GM18861 (cell line): ENCODE results near the gene FOSL2.

ENCODE experiments used
- ATAC-seq: cut with Tn5 transposase; IDR thresholded peaks from one replicate; pipeline ENCODE4 v1.9.1; 2021; ENCODE audit not compliant: unreplicated experiment

FOSL2 gene

GRCh38 chr2:28447943-28448792 lies 55.5 kb downstream of the FOSL2 start:
- no peak for ATAC-seq

DNA sequence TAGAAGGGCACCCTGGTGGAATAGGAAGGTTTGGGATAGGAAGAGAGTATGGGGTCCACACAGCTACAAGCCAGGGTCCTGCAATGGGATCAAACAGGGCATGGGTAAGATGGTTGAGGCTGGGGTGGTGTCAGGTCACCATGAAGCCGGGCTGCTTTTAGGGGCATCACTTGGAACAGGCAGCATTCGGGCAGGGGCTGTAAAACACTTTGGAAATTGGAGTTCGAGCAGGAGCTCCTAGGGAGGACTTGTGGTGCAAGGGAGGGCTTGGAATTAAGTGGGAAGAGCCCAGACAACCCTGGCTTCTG lies 56.1 kb downstream of the FOSL2 start:
- ATAC-seq: no peak

GRCh38 chr2:28449126-28449487 lies 56.4 kb downstream of the FOSL2 start:
- ATAC-seq: no peak

DNA sequence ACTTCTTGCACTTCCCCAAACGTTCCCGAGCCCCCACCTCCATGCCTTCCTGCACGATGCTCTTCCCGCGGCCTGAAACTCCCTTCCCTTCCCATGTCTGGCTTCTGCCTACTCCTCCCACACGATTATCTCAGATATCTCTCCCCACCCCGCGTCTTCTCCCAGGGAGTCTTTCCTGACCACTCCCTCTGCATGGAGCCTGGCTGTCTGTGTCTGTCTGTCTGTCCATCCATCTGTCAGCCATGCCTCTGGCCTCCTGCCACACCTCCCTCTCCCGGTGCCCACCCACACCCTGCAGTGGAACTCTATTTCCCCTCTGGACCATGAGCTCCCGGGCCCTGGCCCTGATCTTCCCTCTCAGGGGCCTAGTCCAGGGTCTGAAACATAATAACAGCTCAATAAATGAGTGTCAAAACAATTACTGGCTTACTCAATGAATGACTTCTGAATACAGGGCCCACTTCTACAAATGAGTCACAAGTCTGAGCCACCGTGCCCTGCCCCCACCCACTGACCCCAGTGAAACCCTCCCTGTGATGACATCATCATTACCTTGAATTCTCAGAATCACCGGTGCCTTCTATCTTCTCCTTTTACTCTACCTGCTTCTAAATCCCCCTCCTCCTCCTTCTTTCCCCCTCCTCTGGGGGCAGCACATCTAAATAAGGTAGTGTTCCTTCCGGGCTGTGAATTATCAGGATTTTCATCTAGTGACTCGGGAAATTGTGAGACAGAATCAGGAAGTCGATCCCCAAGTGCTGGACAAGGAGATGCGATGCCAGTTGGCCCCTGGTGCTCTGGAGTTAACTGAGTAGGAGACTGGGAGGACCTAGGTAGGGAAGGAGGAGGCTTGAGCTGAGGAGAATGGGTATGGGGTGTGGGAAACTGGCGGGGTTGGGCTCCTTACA lies 57.1 kb downstream of the FOSL2 start:
- no peak for ATAC-seq

- ATAC-seq: no peak
These were observed 58.4 kb downstream of the FOSL2 start for GRCh38 chr2:28450901-28451565.

DNA sequence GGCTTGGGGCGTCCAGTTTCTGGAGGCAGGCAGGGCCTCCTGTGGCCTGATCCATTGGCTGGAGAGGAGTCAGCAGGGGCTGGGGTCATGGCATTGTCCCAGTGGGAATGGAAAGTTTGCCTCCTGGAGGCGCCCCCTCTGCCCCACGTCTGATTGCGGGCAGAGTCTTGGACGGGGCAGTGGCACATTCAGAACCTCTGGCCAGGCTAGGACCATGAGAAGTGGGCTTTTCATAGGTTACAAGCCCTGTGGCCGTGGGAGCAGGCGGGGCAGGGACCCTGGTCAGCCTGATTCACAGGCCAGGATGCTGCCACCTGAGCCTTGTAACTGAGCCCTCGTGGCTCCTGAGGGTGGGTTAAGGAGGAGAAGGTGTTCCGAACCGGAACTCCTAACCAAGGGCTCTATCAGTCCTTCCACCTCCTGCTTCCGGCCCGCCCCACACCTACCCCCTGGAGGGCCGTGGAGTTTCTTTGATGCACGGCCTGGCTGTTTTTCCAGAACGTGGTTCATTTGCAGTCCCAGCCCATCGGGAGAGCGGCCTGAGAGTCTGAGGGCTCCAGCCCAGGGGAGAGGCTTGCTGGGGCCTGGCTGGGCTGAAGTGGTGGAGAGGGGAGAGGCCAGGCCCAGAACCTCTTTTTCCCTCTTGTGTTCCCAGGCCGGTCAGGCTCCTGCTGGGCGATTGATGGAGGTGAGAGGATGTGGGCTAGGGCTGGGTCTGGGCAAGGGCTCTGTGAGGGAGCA lies 59.3 kb downstream of the FOSL2 start:
- ATAC-seq: no peak

- no peak for ATAC-seq
These were observed 60.0 kb downstream of the FOSL2 start for GRCh38 chr2:28452534-28453081.

DNA sequence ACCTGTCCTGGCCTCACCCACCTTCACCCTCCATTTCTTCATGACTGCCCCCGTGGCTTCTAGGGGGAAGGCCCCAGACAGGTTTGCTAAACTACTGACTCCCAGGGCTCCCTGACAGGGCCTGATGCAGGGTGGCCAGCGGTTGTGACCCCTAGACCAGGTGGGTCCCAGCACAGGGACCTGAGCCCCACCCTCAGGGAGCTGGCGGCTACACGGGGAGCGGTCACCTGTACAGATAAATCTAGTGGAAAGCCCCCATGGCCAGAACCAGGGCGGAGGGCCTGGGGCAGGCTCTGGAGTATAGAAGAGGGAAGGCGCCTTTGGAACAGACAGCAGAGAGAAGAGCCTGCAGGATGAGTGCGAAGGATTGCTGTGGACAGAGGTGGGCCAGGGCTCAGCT lies 60.7 kb downstream of the FOSL2 start:
- no peak for ATAC-seq

- ATAC-seq: no peak
These were observed 61.6 kb downstream of the FOSL2 start for GRCh38 chr2:28454016-28454930.

- ATAC-seq: no peak
These were observed 64.6 kb downstream of the FOSL2 start for GRCh38 chr2:28457237-28457636.

DNA sequence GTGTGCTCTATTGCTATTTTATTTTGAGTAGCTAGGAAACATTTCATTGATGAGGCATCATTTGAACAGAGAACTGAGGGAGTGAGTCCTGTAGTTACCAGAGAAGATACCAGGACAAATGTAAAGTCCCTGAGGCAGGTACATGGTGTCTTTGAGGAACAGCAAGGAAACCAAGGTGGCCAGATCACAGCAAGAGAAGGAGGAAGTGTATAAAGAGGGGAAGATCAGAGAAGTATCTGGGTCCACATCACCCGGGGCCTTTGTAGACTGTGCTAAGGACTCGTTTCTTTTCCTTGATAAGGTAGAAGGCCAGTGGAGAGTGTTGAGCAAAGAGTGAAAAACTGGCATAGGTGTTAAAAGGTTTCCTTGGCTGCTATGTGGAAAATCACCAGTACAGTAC lies 68.4 kb downstream of the FOSL2 start:
- ATAC-seq: no peak

- ATAC-seq: no peak
These were observed 69.5 kb downstream of the FOSL2 start for GRCh38 chr2:28462122-28462521.

GRCh38 chr2:28463211-28463816 lies 70.7 kb downstream of the FOSL2 start:
- no peak for ATAC-seq

DNA sequence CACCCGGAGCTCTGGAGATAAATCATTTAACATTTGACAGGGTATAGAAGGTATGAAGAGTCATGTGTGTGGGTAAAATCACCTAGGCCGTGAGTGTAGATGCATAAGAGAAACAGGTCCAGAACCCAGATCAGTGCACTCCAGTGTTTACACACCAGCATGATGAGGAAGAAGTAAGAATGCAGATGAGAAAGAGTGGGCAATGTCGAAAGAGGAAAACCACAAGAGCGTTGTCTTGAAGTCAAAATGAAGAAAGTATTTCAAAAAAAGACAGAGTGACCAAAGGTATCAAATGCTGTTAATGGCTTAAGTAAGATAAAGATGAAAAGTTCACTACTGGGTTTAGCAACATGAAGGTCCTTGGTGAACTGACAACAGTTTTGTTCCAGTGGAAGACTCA lies 71.2 kb downstream of the FOSL2 start:
- no peak for ATAC-seq

DNA sequence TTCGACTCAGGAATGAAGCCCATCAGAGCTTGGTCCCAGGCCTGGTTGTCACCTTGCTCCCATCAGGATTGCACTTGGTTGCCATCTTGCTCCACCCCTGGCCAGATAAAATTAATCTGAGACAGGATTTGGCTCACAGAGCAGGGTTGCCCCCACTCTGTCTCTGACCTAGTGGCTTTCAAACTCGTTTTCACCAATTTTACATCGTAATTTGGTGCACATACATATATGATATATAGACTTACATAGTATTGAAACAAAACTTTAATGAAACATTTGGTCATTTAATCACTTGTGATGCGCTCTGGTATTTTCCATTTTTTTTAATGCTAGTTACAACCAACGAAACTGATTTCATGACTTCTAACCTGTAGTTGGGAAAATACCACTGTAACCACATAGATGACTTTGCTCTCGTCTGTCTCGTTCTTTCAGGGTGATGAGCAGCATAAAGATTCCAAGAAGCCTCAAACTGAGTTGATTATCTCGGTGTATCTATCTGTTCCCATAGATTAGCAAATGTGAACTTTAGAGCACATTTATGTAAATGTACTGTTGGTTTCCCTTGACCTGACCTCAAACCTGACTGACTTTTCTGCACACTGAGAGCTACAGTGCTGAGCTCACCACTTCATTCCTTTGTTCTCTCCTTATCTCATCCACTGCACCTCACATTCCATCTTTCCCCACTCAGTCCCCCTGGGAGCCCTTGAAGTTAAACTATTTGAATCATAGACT lies 72.7 kb downstream of the FOSL2 start:
- ATAC-seq: no peak
